GM19240 (cell line): ENCODE measurements around the gene SF3A1.

Experiments used
- DNase-seq: peaks from one replicate; pipeline ENCODE4 v3.0.0; 2011; ENCODE audit warnings: low spot score; ENCODE audit not compliant: insufficient read length

Gene SF3A1

GRCh38 chr22:30289141-30289979, 67.3 kb downstream of the SF3A1 start, which contains the start of gene CASTOR1:
Gene CASTOR1 (minus strand): TSS chr22:30289505. CDS start chr22:30289497, 8 bp downstream.
- DNase-seq: peak; percentile 90

DNA sequence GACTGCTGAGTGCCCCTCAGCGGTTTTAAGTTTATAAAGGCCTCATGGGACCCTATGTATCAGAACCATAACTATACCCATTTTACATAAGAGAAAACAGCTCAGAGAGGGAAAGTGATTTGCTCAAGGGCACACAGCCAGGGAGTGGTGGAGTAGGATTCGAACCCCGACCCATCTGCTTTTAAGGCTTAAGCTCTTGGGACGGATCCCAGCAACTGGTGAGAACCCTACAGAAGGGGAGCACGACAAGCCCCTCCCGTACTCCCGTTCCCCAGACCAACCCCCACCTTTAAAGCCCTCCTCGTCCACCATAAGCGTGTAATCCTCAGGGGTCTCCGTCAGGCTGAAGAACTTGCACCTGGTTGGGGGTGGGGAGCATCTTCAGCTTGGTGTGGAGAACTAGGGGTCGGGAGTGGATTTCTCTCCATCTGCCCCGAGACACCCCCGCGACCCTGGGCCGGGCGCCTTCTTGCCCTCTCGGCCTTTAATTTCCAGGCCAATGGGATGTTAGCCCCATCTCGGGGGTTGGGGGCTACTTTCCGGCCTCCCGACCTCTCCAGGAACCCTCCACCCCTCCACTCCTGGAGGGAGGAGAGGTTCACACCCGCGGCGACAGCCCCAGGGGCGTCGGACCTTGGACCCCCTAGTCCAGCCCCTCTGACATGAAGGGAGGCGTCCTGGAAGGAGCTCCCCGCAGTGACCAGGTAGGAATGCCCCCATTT, 68.1 kb downstream of the SF3A1 start:
- DNase-seq: no peak

DNA sequence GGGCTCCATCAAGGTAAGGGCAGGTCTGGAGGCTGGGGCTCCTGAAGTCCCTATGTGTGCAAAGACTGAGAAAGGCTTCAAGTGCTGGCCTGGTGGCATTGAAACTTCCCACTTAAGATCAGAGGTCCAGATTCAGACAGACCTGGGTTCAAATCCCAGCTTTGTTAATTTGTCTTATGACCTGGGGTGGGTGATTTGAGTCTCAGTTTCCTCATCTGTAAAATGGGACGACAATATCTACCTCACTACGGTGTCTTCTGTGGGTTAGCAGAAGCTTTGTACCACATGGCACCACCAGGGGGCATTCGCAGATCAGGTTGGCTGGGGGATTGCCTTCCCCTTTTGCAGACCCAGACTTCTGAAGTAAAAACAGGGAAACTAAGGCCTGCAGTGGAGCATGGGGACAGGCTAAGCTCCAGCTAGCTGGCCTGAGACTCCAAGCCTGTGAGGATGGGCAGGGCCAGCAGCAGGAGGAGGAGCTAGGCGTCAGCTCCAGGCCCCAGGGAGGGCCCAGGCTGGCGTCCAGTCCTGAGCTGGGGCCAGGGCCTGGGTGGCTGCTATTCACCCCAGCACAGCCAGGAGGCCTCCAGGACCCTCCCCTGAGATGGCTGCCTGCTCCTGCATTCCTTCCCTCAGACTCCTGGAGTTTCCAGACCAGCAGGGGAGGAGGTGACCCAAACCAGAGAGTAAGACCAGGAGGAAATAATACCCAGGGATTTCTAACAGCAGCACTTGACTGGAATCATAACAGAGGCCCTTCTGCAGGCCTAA, 68.9 kb downstream of the SF3A1 start:
- peak; percentile 58 for DNase-seq

DNA sequence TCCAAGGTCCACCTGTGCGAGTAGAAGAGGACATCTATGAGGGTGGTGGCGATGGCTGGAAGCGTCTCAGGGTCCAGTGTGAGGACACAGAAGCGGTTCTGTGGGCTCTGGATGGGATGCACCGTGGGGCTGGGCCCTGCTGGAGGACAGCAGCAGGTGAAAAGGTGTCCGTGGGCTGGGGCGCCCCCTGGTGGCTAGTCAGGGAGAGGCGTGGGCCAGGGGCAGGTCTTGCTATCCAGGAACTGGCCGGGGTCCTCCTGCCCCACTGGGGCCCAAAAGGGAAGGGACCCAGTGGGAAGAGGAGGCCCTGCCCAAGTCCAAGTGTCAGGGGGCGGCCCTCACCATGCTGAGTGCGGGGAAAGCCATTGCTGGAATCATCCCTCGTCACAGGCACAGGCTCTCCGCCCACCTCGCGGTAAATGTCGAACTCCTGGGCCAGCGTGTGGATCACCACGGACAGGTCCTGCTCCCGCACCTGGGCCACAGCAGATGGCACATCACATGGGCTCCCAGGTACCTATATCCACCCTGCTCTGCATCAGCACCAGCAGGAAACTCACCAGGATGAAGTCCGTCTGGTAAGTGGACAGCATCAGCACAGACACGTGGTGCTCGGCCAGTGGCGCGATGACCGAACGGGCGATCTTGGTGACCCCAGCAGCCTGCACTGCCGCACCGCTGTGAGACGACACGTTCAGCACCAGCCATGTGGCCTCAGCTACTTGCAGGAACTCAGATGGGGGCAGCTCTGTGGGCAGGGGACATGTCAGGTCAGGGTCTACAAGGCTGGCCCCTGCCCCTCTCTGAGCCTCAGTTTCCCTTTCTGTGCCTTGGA, 69.7 kb downstream of the SF3A1 start:
- DNase-seq: peak; percentile 67

GRCh38 chr22:30286331-30286730, 70.4 kb downstream of the SF3A1 start:
- no peak for DNase-seq

DNA sequence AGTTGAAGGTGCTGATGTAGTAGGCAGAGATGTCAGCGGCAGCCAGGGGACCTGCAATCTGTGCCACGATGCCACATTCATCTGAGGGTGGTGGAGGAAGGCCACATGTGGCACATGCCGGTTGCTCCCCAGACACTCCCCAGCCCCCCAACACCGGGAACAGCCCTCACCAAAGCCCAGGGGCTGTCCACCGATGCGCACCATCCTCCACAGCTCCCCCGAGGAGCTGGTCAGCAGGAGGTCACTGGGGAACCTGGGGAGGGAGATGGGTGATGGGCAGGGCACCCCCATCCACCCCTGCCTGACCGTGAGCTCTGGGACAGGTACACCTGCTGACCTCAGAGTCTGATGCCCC, 70.9 kb downstream of the SF3A1 start:
- no peak for DNase-seq

GRCh38 chr22:30285176-30285845, 71.4 kb downstream of the SF3A1 start:
- DNase-seq: no peak

DNA sequence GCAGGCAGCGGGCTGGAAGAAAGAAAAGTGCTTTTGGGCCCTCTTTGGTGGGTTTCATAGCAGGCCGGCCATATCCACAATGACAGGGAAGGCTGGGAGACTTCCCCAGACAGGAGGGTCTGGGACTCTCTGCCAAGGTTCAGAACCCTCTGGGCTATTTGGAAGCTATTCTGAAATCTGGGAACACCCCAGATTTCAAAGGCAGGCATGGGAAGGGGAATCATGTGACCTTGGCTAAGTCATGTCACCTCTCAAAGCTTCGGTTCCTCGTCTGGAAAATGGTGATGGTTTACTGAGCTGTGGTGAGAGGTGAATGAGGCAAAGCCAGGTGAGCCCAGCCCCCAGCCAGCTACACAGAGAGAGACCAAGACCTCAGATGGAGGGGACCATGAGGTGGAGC, 72.0 kb downstream of the SF3A1 start:
- no peak for DNase-seq

GRCh38 chr22:30284172-30284571, 72.5 kb downstream of the SF3A1 start:
- no peak for DNase-seq

GRCh38 chr22:30283342-30283741, 73.4 kb downstream of the SF3A1 start:
- no peak for DNase-seq

GRCh38 chr22:30282616-30283046, 74.1 kb downstream of the SF3A1 start:
- DNase-seq: no peak
